ENCODE results near the gene AUTS2.

AUTS2 gene

DNA sequence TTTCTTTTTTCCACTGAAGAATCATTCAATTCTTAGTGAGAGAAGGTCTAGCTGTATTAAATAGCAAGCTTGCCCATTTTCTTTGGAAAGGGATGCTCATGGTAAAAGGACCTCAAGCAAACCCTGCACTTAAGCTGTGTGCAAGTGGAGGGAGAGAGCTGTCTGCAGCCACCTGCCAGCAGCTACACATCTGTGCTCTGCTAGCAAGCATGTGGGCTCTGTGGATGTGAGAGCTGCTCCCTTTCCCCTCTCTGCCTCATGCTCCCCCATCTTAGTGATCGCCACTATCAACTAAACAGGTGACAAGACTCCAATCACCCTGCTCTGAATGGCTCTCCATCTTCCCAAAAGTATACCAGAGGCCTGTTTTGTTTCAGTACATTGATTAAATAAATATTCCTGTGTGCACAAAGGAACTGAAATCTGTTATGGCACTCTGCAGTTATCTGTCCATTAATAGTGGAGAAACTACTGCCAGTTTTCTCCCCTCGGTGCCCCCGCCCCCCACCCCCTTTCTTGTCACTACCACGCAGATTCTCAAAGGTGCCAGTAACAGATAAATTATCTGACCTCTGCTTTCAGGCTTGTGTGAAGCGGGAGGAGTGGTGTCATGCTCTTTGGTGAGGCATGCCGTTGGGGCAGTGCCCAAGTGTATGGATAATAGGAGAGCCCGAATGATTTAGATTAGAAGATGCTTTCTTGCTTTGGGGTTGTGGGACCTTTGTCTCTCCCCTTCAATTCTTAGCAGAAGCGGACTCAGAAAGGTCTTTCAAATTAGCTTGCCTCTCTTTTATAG is 26.4 kb downstream of the AUTS2 start:
- no peak for DNase-seq (ENCODE audit: low read depth)

GRCh38 chr7:69625238-69625637 is 27.0 kb downstream of the AUTS2 start:
- no peak for DNase-seq (ENCODE audit: low read depth)

- no peak for DNase-seq (ENCODE audit: low read depth)
Observed at GRCh38 chr7:69625798-69626197, 27.5 kb downstream of the AUTS2 start.

- peak; percentile 57 for DNase-seq (ENCODE audit: low read depth)
Observed at GRCh38 chr7:69630292-69630691, 32.0 kb downstream of the AUTS2 start.

GRCh38 chr7:69631131-69631530 is 32.9 kb downstream of the AUTS2 start:
- DNase-seq (ENCODE audit: low read depth), result no peak

GRCh38 chr7:69632280-69632679 is 34.0 kb downstream of the AUTS2 start:
- DNase-seq (ENCODE audit: low read depth), result no peak

GRCh38 chr7:69633122-69633831 is 35.0 kb downstream of the AUTS2 start:
- peak; percentile 9 for DNase-seq (ENCODE audit: low read depth)

GRCh38 chr7:69635555-69636185 is 37.4 kb downstream of the AUTS2 start:
- DNase-seq (ENCODE audit: low read depth), result no peak

DNA sequence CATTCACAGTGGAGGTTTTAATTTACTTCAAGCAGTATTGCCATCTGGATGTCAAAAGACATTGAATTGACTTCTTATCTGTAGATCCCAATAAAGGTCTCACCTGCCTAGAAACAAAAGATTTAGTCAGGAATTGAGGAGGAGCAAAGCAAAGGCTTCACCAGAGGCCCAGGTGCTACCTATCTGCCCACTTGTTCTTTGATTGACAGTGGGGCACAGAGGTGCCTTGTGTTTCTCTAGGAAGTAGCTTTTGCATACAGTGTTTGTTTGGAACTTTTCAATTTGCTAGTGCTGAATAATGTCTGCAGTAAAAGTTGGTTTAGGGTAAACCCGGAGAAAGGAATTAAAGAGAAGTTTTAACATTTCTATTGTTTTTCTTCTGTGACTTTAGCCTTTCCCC is 40.4 kb downstream of the AUTS2 start:
- DNase-seq (ENCODE audit: low read depth), result no peak

DNA sequence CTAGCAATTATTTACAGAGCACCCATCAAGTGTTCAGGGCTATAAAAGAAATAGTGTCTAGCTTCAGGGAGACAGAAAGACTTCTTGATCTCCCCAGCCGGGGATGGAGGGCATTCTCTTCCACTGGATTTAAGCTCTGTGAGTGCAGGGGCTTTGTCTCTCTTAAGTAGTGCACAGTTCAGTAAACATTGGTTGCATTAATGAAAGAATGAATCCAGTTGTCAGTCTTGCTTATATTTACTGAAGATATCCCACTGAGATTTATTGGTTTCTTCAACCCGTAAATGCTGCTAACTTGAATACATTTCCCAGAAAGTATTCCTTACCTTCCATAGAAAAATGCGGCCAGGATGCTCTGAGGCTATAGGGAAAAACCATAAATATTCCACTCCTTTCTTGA is 41.9 kb downstream of the AUTS2 start:
- no peak for DNase-seq (ENCODE audit: low read depth)

GRCh38 chr7:69640925-69641594 is 42.8 kb downstream of the AUTS2 start:
- DNase-seq (ENCODE audit: low read depth), result no peak

GRCh38 chr7:69643265-69643664 is 45.0 kb downstream of the AUTS2 start:
- DNase-seq (ENCODE audit: low read depth), result no peak

DNA sequence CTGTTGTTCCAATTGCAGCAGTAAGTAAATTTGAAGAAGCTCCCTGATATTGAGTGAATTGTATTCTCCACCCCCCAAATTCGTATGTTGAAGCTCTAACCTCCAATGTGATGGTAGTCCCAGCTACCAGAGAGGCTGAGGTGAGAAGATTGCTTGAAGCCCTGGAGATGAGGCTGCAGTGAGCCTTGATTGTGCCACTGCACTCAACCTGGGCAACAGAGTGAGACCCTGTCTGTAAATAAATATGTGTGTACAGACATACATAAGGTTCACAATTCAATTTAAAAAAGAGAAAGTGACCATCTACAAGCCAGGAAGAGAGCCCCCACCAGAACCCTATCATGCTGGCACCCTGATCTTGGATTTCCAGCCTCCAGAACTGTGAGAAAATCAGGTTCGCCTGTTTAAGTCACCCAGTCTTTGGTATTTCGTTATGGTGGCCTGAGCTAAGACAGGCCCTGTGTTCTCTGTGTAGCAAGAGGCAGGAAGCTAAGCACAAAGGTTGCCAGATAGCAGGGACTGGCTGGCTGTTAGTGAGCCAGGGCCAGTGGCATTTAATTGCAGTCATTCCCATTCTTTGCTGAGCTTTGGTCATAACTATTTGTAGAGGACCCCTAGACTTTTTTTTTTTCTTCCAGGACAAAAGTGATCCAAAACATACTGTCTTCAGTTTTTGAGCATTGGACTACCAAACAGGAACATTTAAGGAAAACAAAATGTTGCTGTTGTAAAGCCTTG is 45.6 kb downstream of the AUTS2 start:
- DNase-seq (ENCODE audit: low read depth), result no peak

- DNase-seq (ENCODE audit: low read depth), result no peak
Observed at GRCh38 chr7:69645683-69646082, 47.4 kb downstream of the AUTS2 start.

DNA sequence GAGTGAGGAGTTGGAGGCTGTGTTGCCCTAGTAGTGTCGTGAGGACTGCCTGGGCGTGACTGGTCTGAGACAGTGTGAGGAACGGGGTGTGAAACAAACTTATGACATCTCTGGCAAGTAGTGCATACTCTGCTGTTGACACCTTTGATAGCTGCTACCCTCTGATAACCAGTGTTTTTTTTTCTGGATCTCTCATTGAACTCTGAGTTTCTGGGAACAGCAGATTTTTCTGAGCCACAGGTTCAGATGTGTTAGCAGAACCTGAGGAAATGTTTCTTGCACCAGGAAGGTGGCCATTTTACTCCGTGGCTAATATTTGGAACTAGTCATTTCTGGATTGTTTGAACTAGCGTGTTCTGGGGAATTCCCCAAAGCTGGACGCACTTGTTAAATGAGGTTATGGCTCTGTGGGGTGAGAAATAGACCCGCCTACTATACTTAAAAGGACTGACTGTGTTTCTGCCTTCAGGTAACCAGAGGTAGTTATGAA is 52.9 kb downstream of the AUTS2 start:
- no peak for DNase-seq (ENCODE audit: low read depth)

DNA sequence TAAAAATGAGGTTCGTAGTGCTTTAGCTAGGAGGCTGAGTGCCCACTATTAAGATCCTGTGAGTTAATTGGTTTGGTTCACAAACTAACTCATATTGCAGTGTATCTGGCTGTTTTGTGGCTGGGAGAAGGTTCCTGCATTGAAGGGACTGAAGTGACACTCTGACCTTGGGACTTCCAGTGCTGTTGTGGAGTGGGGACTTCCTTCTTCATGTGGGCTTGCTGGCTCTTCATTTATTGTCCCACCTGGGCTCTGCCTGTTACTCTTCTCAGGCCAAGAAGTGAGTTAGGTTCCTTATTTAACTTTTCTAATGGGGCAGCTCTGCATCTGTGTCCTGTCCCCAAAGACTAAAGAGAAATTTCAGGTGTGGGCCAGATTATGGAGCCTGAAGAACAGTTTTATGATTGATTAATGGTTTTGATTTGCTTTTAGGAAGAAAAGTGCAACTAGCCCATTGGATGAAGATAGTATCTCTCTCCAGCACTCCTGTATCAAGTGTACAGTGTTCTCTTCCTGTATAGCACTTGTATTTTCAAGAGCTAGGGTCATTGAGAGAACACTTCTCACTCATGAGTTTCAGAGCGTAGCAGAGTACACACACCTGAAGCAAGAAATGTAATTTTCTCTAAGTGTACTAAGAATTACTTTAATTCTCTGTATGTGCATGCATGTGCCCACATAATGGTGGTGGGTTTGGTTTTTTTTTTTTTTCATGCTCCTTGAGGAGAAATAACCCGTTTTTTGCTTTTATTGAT is 54.8 kb downstream of the AUTS2 start:
- DNase-seq (ENCODE audit: low read depth), result no peak

- no peak for DNase-seq (ENCODE audit: low read depth)
Observed at GRCh38 chr7:69653806-69654205, 55.5 kb downstream of the AUTS2 start.

DNA sequence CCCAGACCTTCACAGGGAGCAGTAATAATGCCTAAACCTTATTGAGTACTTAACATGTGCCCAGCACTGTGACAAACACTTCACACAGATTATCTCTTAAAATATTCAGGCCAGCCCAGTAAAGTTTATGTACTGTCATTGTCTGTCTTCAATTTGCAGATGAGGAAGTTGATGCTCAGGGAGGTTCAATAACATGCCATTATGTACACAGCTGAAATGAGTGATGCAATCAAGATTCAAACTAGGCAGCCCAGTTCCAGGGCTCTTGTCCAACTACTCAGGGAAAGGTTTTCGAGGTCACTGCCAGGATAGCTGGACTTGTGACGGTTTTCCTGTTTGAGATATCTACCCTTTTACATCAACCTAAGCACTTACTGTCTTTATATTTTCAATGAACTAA is 56.1 kb downstream of the AUTS2 start:
- DNase-seq (ENCODE audit: low read depth), result no peak

DNA sequence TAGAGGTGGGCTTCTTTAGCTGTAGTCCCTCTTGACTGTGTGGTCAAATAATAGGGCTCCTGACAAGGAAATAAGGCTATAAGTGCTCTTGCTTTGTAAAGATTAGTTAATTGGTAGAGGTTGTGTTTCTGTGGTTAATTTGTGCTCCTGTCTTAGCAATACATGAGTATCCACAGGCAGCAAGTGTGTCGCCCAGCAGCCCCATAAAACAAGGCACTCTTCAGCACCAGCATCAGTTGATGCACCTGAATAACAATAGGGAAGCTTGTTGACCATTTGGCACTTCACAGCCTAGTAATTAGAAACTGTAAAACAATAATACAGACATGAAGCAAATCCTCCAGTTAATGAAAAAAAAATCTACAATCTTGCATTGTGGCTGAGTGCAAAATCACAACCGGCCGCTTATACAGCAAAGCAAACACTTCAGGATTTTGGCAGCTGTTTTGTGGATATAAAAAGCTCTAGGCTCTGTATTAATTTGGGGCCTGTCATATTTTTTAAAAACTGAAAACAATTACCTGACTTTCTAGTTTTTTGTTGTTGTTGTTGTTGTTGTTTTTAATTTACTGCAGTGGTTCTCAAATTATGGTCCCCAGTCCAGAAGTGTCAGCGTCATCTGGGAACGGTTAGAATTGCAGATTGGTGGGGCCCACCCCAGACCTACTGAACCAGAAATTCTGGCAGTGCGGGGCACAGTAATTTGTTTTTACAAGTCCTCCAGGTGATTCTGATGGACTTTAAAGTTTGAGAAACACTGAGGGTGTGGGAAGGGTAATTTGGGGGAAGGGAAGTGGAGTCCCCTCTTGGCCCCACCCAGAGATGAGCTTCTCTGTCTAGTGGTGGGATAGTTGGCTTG is 56.8 kb downstream of the AUTS2 start:
- no peak for DNase-seq (ENCODE audit: low read depth)

DNA sequence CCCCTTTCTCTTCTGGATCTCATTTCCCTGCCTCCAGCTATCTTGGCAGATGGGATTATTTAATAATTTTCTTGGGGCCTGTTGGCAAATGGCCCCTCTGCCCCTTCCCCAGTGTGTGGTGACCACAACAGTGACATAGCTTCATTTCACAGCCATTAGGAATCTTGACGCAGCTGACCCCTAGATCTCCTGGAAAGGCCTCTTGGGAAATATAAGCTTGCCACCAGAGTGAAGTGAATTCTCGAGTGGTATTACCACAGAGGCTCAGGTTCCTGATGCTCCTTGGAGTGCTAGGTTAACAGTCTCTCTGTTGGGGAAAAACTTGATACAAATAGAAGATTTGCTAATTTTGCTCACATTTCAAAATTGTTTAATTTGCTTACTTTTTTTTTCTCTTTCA is 57.8 kb downstream of the AUTS2 start:
- no peak for DNase-seq (ENCODE audit: low read depth)

All from amniotic epithelial cell (primary cell).